Ovary (tissue), 9 donors: Measurements from ENCODE around the gene ETV3. TPM values are rescaled to one million over a fixed set of nuclear protein-coding genes. Genes with fewer than 3 reads are reported as not detected.

Experiments used
- DNase-seq, 5 donors: peaks; one replicate each; pipeline ENCODE4 v3.0.0-alpha.2; 2019 to 2020
- H3K27ac ChIP-seq, 2 donors: fragments of 200-600 bp; one replicate each; pipeline versions ENCODE4 v1.5.1 to v1.8.0; 2019 to 2022
- H3K27me3 ChIP-seq: fragments of 200-600 bp; one replicate; pipeline ENCODE4 v1.8.0; 2022
- H3K36me3 ChIP-seq: fragments of 200-600 bp; sonication (generic); one replicate; pipeline ENCODE4 v1.5.1; 2019
- H3K4me1 ChIP-seq: one replicate; pipeline ENCODE4 v1.8.1; 2013; ENCODE audit warnings: mild to moderate bottlenecking, moderate library complexity; ENCODE audit not compliant: insufficient read depth
- H3K4me3 ChIP-seq: fragments of 200-600 bp; sonication (generic); one replicate; pipeline ENCODE4 v1.5.1; 2017
- H3K9me3 ChIP-seq, 2 donors: fragments of 200-600 bp in 1 of 2; sonication (generic) in 1 of 2; one replicate each; pipeline versions ENCODE4 v1.5.1 to v1.8.1; 2013 to 2019; ENCODE audit warnings: mild to moderate bottlenecking in 1 of 2, moderate library complexity in 1 of 2
- CTCF ChIP-seq, 3 donors: fragments of 450-650 bp in 2 of 3; fragments of 200-600 bp in 1 of 3; IDR thresholded peaks; one replicate each; pipeline versions ENCODE4 v1.5.1 to v1.8.0; 2016 to 2022; ENCODE audit warnings: antibody characterized with exemption in 3 of 3, mild to moderate bottlenecking in 1 of 3
- EP300 ChIP-seq: sonication (generic); formaldehyde crosslinking; IDR thresholded peaks from one replicate; pipeline ENCODE4 v1.6.1; 2017; ENCODE audit warnings: antibody characterized with exemption
- POLR2A ChIP-seq: fragments of 450-650 bp; IDR thresholded peaks from one replicate; pipeline ENCODE4 v1.6.1; 2017; ENCODE audit warnings: antibody characterized with exemption, mild to moderate bottlenecking, moderate library complexity
- WGBS, 3 donors: extraction: QIAGEN DNeasy Blood & Tissue Kit in 1 of 3; methylation state at CpG; one replicate each; pipeline versions ENCODE4 v1.1.5 to v1.1.7; 2013 to 2017; 5-methylcytosine and 5-hydroxymethylcytosine counted together
- intact Hi-C, 4 donors: fragments of 100-400 bp; cut with DNase I; formaldehyde crosslinking; loops; one replicate each; pipeline versions ENCODE4 v1.11.0 to v1.15.1; 2022 to 2023
- polyA plus RNA-seq, 2 donors: library from polyadenylated mRNA; stranded (reverse); fragments of 200-250 nt in 1 of 2; fragments of 350-450 nt in 1 of 2; fragmentation: Illumina TruSeq in 1 of 2; extraction: RNeasy Lipid Tissue Mini Kit (QIAGEN cat#74804) in 1 of 2; gene quantifications; one replicate each; pipeline ENCODE4 v1.2.3, GENCODE V29; 2013 to 2014
- total RNA-seq, 7 donors: library from RNA; depleted of rRNA in 2 of 7; stranded (reverse); fragments of >200 nt in 2 of 7; fragmentation: NEBNext Ultra II Directional in 3 of 7; extraction: Animal tissue kit (Norgen Biotek cat#: 25700) in 3 of 7; gene quantifications; one replicate each; pipeline versions ENCODE4 v1.1.0 to v1.2.4, GENCODE V29; 2016 to 2023
- donor health status: DM: no; HTN: no; CAD: no; lungs with moderate emphysema.
- donor health status: DM: no; HTN: no; CAD: no.
- donor health status: Bipolar disorder and iron deficiency.
- donor health status: DM: yes; HTN: yes; CAD: no.
- donor health status: DM: no; HTN: no; CAD: no.
- donor health status: DM: yes; HTN: yes; CAD: no.

The ETV3 gene
- total and polyA plus RNA-seq, 9 donors = 8.0 to 36.4 (median 22.5) TPM

GRCh38 chr1:157163273-157164127, 25.3 kb upstream of the ETV3 start:
- TF ChIP-seq CTCF (IDR thresholded peaks at IDR 0.05) (peak; percentile 19 to 85 (median 54)), POLR2A (no peak), EP300 (no peak)
- DNase-seq = peak; percentile 36 to 76 (median 65)
- no peak overlapping the region for H3K4me3 ChIP-seq
- no peaks in the 10 kb centered on the region for H3K27me3 ChIP-seq
- intact Hi-C loops = loop anchor here in 2 of 4 donors (10.0 kb wide), 2 partner anchors 331 to 961 kb away; a partner anchor contains a TSS
- no peak overlapping the region for H3K27ac ChIP-seq
- no peaks in the 10 kb centered on the region for H3K9me3 ChIP-seq
- no peaks in the 10 kb centered on the region for H3K36me3 ChIP-seq
- 9 to 18% (median 13%) methylated on average over 21 of the region's 21 CpGs for WGBS, 3 donors
- H3K4me1 ChIP-seq = no peaks in the 10 kb centered on the region

GRCh38 chr1:157162345-157162744, 24.1 kb upstream of the ETV3 start:
- DNase-seq = no peak
- WGBS, 3 donors = 85 to 91% (median 91%) methylated on average over 4 of the region's 4 CpGs
- no peaks in the 10 kb centered on the region for H3K9me3 ChIP-seq
- no peak overlapping the region for H3K27ac ChIP-seq
- no peak overlapping the region for H3K4me3 ChIP-seq
- intact Hi-C loops = loop anchor here in 2 of 4 donors (10.0 kb wide), 2 partner anchors 332 to 962 kb away; a partner anchor contains a TSS
- no peaks in the 10 kb centered on the region for H3K4me1 ChIP-seq
- no peaks in the 10 kb centered on the region for H3K36me3 ChIP-seq
- H3K27me3 ChIP-seq = no peaks in the 10 kb centered on the region
- TF ChIP-seq POLR2A (no peak), EP300 (no peak), CTCF (IDR thresholded peaks at IDR 0.05) (no peak)

- no peaks in the 10 kb centered on the region for H3K27me3 ChIP-seq
- intact Hi-C loops = loop anchor here in 2 of 4 donors (10.0 kb wide), 2 partner anchors 333 to 963 kb away; a partner anchor contains a TSS
- WGBS, 3 donors = 77 to 89% (median 81%) methylated on average over 5 of the region's 5 CpGs
- H3K4me3 ChIP-seq = no peak overlapping the region
- H3K9me3 ChIP-seq = no peaks in the 10 kb centered on the region
- H3K4me1 ChIP-seq = no peaks in the 10 kb centered on the region
- TF ChIP-seq POLR2A (no peak), EP300 (no peak), CTCF (IDR thresholded peaks at IDR 0.05) (no peak)
- H3K27ac ChIP-seq = no peak overlapping the region
- no peak for DNase-seq
- no peaks in the 10 kb centered on the region for H3K36me3 ChIP-seq
These were observed 23.7 kb upstream of the ETV3 start for GRCh38 chr1:157161901-157162300.

GRCh38 chr1:157158967-157159366, 20.8 kb upstream of the ETV3 start:
- Histone ChIP-seq H3K36me3 (no peaks in the 10 kb centered on the region), H3K27me3 (no peaks in the 10 kb centered on the region), H3K27ac (no peak overlapping the region), H3K4me1 (peaks cover 7% of the 10 kb centered on the region), H3K9me3 (no peaks in the 10 kb centered on the region), H3K4me3 (no peak overlapping the region)
- intact Hi-C loops = no loop called here
- no peak for DNase-seq
- 69 to 74% (median 69%) methylated on average over 4 of the region's 4 CpGs for WGBS, 3 donors
- TF ChIP-seq EP300 (no peak), POLR2A (no peak), CTCF (IDR thresholded peaks at IDR 0.05) (no peak)
